H4 (cell line): ENCODE measurements around the gene SLC27A2. TPM values are rescaled to one million over a fixed set of nuclear protein-coding genes. Genes with fewer than 3 reads are reported as not detected.

ENCODE experiments used
- DNase-seq: peaks from one replicate; pipeline ENCODE4 v3.0.0-alpha.2; 2015; ENCODE audit warnings: low spot score
- total RNA-seq: library from RNA; depleted of rRNA; stranded (reverse); fragments of >200 nt; shearing (Covaris generic); gene quantifications from 2 replicates; pipeline ENCODE4 v1.2.3, GENCODE V29; 2014

The SLC27A2 gene
- total RNA-seq, 1 experiment from 2014 or later = not detected

GRCh38 chr15:50190723-50191122 is 8.7 kb downstream of the SLC27A2 start:
- DNase-seq = no peak

GRCh38 chr15:50192164-50192563 is 10.2 kb downstream of the SLC27A2 start:
- DNase-seq = no peak

- no peak for DNase-seq
Measured at GRCh38 chr15:50192926-50193620, 11.1 kb downstream of the SLC27A2 start.

- DNase-seq = no peak
Measured at GRCh38 chr15:50202003-50202402, 20.0 kb downstream of the SLC27A2 start.

- DNase-seq = no peak
Measured at GRCh38 chr15:50206020-50206419, 24.0 kb downstream of the SLC27A2 start.

- DNase-seq = no peak
Measured at GRCh38 chr15:50209809-50210208, 27.8 kb downstream of the SLC27A2 start.

- DNase-seq = peak; percentile 18
Measured at GRCh38 chr15:50210462-50211157, 28.6 kb downstream of the SLC27A2 start.

GRCh38 chr15:50218291-50218690 is 36.3 kb downstream of the SLC27A2 start:
- DNase-seq = no peak

- DNase-seq = no peak
Measured at GRCh38 chr15:50218691-50219090, 36.7 kb downstream of the SLC27A2 start.

GRCh38 chr15:50219820-50220219 is 37.8 kb downstream of the SLC27A2 start:
- DNase-seq = peak; percentile 43

GRCh38 chr15:50222181-50222580 is 40.2 kb downstream of the SLC27A2 start:
- no peak for DNase-seq

- DNase-seq = no peak
Measured at GRCh38 chr15:50224606-50225005, 42.6 kb downstream of the SLC27A2 start.

GRCh38 chr15:50225057-50225456 is 43.1 kb downstream of the SLC27A2 start:
- no peak for DNase-seq

GRCh38 chr15:50225938-50226337 is 43.9 kb downstream of the SLC27A2 start:
- no peak for DNase-seq

- DNase-seq = no peak
Measured at GRCh38 chr15:50227076-50227475, 45.1 kb downstream of the SLC27A2 start.

- no peak for DNase-seq
Measured at GRCh38 chr15:50228866-50229265, 46.9 kb downstream of the SLC27A2 start.

GRCh38 chr15:50229336-50229735 is 47.3 kb downstream of the SLC27A2 start:
- no peak for DNase-seq

- DNase-seq = no peak
Measured at GRCh38 chr15:50231761-50232160, 49.8 kb downstream of the SLC27A2 start.

GRCh38 chr15:50232791-50233190 is 50.8 kb downstream of the SLC27A2 start:
- no peak for DNase-seq

- DNase-seq = no peak
Measured at GRCh38 chr15:50233192-50233736, 51.3 kb downstream of the SLC27A2 start.

- DNase-seq = no peak
Measured at GRCh38 chr15:50234764-50235163, 52.8 kb downstream of the SLC27A2 start.

- DNase-seq = no peak
Measured at GRCh38 chr15:50235794-50236193, 53.8 kb downstream of the SLC27A2 start.

GRCh38 chr15:50236433-50236832 is 54.4 kb downstream of the SLC27A2 start:
- no peak for DNase-seq
